Transverse colon (tissue), 4 donors: ENCODE results near the gene LRP1B. TPM values are rescaled to one million over a fixed set of nuclear protein-coding genes. Genes with fewer than 3 reads are reported as not detected.

Source experiments
- DNase-seq: peaks from one replicate; pipeline ENCODE4 v3.0.0-alpha.2; 2019
- H3K27ac ChIP-seq, 4 donors: fragments of 200-600 bp; sonication (generic); 2 replicates each; pipeline ENCODE4 v1.5.1; 2016 to 2018; ENCODE audit warnings: inconsistent platforms in 4 of 4
- H3K27me3 ChIP-seq: fragments of 200-600 bp; sonication (generic); 2 replicates; pipeline ENCODE4 v1.5.1; 2017; ENCODE audit warnings: inconsistent platforms
- H3K36me3 ChIP-seq, 4 donors: fragments of 200-600 bp; sonication (generic); 2 replicates each; pipeline ENCODE4 v1.5.1; 2017 to 2019; ENCODE audit warnings: inconsistent platforms in 4 of 4
- H3K4me1 ChIP-seq, 4 donors: fragments of 200-600 bp; sonication (generic); 2 replicates each; pipeline ENCODE4 v1.5.1; 2017 to 2020; ENCODE audit warnings: inconsistent platforms in 4 of 4
- H3K4me3 ChIP-seq, 4 donors: fragments of 200-600 bp; sonication (generic); 1 replicate in 1 of 4; 2 replicates in 3 of 4; pipeline versions ENCODE4 v1.5.1 to v1.6.1; 2017 to 2019; ENCODE audit warnings: inconsistent platforms in 4 of 4
- H3K9me3 ChIP-seq, 2 donors: fragments of 200-600 bp; sonication (generic); 2 replicates each; pipeline ENCODE4 v1.5.1; 2017 to 2019; ENCODE audit warnings: inconsistent platforms in 2 of 2
- CTCF ChIP-seq, 5 experiments: fragments of 200-600 bp in 3 of 5; fragments of 450-650 bp in 2 of 5; sonication (generic) in 3 of 5; IDR thresholded peaks; 1 replicate in 2 of 5; 2 replicates in 3 of 5; pipeline ENCODE4 v1.5.1; 2016 to 2017; ENCODE audit warnings: antibody characterized with exemption in 5 of 5, inconsistent platforms in 3 of 5, mild to moderate bottlenecking in 2 of 5, moderate library complexity in 1 of 5
- EP300 ChIP-seq: sonication (generic); formaldehyde crosslinking; IDR thresholded peaks from one replicate; pipeline ENCODE4 v1.6.1; 2017; ENCODE audit warnings: antibody characterized with exemption, low read depth
- POLR2A ChIP-seq: fragments of 450-650 bp; IDR thresholded peaks from one replicate; pipeline ENCODE4 v1.6.1; 2016; ENCODE audit warnings: antibody characterized with exemption, mild to moderate bottlenecking, moderate library complexity
- POLR2AphosphoS5 ChIP-seq, 3 donors: sonication (generic); formaldehyde crosslinking; IDR thresholded peaks; one replicate each; pipeline ENCODE4 v1.6.1; 2016; ENCODE audit warnings: antibody characterized with exemption in 3 of 3
- WGBS, 2 donors: methylation state at CpG; one replicate each; pipeline ENCODE4 v1.1.5; 2018; ENCODE audit warnings: low coverage in 1 of 2; 5-methylcytosine and 5-hydroxymethylcytosine counted together
- in situ Hi-C, 4 donors: fragments of 200-750 bp; cut with MboI; loops; one replicate each; pipeline versions ENCODE4 v1.15.0 to v1.15.1; 2017; ENCODE audit warnings: low sequenced_read_pairs in 3 of 4, low pct_ligation_motif_present in 1 of 4, low pct_unique_long_range_greater_than_20kb in 1 of 4
- intact Hi-C: fragments of 100-400 bp; cut with DNase I; formaldehyde crosslinking; loops from one replicate; pipeline ENCODE4 v1.15.1; 2023; ENCODE audit warnings: low total_unique reads
- total RNA-seq, 4 donors: library from RNA; depleted of rRNA; stranded (reverse); fragments of >200 nt; gene quantifications; one replicate each; pipeline ENCODE4 v1.1.0, GENCODE V29; 2016

Gene LRP1B
- total RNA-seq, 4 donors from 2014 or later = 0.48 to 5.4 (median 0.82) TPM; not detected in 1

DNA sequence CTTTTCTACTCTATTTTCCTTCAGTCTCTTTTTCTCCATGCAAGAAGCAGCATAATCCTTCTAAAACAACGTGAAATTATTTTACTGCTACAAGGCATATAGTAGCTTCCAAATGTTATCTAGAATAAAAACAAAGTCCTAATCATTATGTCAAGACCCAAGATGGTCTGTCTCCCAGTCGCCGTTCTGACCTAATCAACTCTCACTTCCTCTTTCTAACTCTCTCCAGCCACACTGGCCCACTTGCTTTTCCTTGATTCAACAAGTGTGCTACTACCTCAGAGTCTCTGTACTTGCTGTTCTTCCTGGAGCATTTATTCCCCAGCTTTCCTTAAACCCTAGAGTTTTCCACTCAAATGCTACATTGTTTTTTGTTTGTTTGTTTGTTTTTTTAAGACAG is 1491.2 kb downstream of the LRP1B start:
- H3K4me1 ChIP-seq = no peaks in the 10 kb centered on the region
- H3K27me3 ChIP-seq = no peaks in the 10 kb centered on the region
- no peaks in the 10 kb centered on the region for H3K36me3 ChIP-seq
- H3K9me3 ChIP-seq = no peaks in the 10 kb centered on the region
- no peak overlapping the region for H3K4me3 ChIP-seq
- intact Hi-C loops (no loop called here), in situ Hi-C loops (no loop called here)
- no peak for DNase-seq
- H3K27ac ChIP-seq = no peak overlapping the region
- 69 to 86% methylated on average over 3 of the region's 3 CpGs for WGBS, 2 donors
- no peak for TF ChIP-seq POLR2AphosphoS5 (IDR thresholded peaks at IDR 0.05)
- TF ChIP-seq EP300 = no peak
- no peak for TF ChIP-seq CTCF (IDR thresholded peaks at IDR 0.05)
- no peak for TF ChIP-seq POLR2A

DNA sequence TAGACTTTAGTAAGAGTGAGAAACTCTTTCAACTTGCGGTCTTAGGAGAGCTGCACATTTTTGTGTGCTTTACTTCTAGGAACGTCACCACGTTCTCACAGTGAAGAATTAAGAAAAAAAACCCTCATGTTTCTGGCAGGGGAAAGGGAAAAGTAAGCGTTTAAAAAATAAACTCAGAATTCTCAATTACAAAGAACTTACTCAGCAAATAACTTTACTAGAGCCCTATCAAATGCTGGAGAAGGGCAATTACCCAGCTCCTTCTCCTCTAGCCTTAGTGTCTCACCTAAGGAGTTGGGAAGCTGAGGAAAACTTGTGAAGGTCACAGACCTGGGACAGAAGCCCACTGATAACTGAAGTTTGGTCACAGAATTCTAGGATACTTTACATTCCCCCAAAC is 1500.3 kb downstream of the LRP1B start:
- H3K27ac ChIP-seq = no peak overlapping the region
- H3K36me3 ChIP-seq = no peaks in the 10 kb centered on the region
- H3K4me1 ChIP-seq = no peaks in the 10 kb centered on the region
- no peak overlapping the region for H3K4me3 ChIP-seq
- TF ChIP-seq EP300 (no peak), CTCF (IDR thresholded peaks at IDR 0.05) (no peak), POLR2A (no peak), POLR2AphosphoS5 (IDR thresholded peaks at IDR 0.05) (no peak)
- intact Hi-C loops (no loop called here), in situ Hi-C loops (no loop called here)
- 78 to 85% methylated on average over 4 of the region's 4 CpGs for WGBS, 2 donors
- H3K9me3 ChIP-seq = no peaks in the 10 kb centered on the region
- no peaks in the 10 kb centered on the region for H3K27me3 ChIP-seq
- no peak for DNase-seq

- Histone ChIP-seq H3K36me3 (no peaks in the 10 kb centered on the region), H3K27me3 (no peaks in the 10 kb centered on the region), H3K27ac (no peak overlapping the region), H3K4me1 (no peaks in the 10 kb centered on the region), H3K4me3 (no peak overlapping the region), H3K9me3 (no peaks in the 10 kb centered on the region)
- WGBS, 2 donors = 88 to 95% methylated on average over 2 to 4 of the region's 4 CpGs
- TF ChIP-seq POLR2A (no peak), EP300 (no peak), POLR2AphosphoS5 (IDR thresholded peaks at IDR 0.05) (no peak), CTCF (IDR thresholded peaks at IDR 0.05) (no peak)
- no peak for DNase-seq
- in situ Hi-C loops = no loop called here
- intact Hi-C loops = no loop called here
Observed at GRCh38 chr2:140627885-140628284, 1502.9 kb downstream of the LRP1B start.

DNA sequence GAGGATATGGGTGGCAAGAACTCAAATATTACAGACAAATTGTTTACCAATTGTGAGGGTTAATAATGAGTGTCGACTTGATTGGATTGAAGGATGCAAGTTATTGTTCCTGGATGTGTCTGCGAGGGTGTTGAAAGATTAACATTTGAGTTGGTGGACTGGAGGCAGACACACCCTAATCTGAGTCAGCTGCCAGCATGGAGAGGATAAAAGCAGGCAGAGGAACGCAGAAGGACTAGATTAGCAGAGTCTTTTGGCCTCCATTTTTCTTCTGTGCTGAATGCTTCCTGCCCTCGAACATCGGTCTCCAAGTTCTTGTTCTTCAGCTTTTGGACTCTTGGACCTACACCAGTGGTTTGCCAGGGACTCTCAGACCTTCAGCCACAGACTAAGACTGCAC is 1503.7 kb downstream of the LRP1B start:
- 63 to 66% methylated on average over 5 of the region's 5 CpGs for WGBS, 2 donors
- H3K27me3 ChIP-seq = no peaks in the 10 kb centered on the region
- no peak for DNase-seq
- H3K4me3 ChIP-seq = no peak overlapping the region
- TF ChIP-seq POLR2AphosphoS5 (IDR thresholded peaks at IDR 0.05) (no peak), POLR2A (no peak), EP300 (no peak), CTCF (IDR thresholded peaks at IDR 0.05) (no peak)
- intact Hi-C loops (no loop called here), in situ Hi-C loops (no loop called here)
- H3K9me3 ChIP-seq = no peaks in the 10 kb centered on the region
- no peaks in the 10 kb centered on the region for H3K4me1 ChIP-seq
- no peaks in the 10 kb centered on the region for H3K36me3 ChIP-seq
- no peak overlapping the region for H3K27ac ChIP-seq
